IMR-90 (cell line): Measurements from ENCODE around the gene REPS2. TPM values are rescaled to one million over a fixed set of nuclear protein-coding genes. Genes with fewer than 3 reads are reported as not detected.

Source experiments
- ATAC-seq: fragments of 200-7000 bp; cut with Tn5 transposase; 2 replicates; pipeline ENCODE4 v1.9.1; 2020; ENCODE audit warnings: low read depth, mild to moderate bottlenecking, moderate library complexity
- BruUV-seq: library from RNA; stranded (reverse); fragments of 400-500 nt; replicated peaks from 2 replicates; lab custom pipeline; 2021; lab: Mats Ljungman, UMichigan
- CTCF ChIA-PET: fragments of 300-600 bp; formaldehyde crosslinking; extraction: SDS; loops from one replicate; lab custom pipeline; 2021; ENCODE audit warnings: antibody characterized with exemption; lab: Yijun Ruan, JAX
- POLR2A ChIA-PET: fragments of 300-600 bp; sonication (Branson Sonifier 250); formaldehyde crosslinking; loops from one replicate; lab custom pipeline; 2022; ENCODE audit warnings: antibody characterized with exemption; ENCODE audit not compliant: unreplicated experiment; lab: Charles Lee
- DNase-seq: peaks from one replicate; pipeline ENCODE4 v3.0.0; 2013
- H2AFZ ChIP-seq: replicated peaks from 2 replicates; pipeline ENCODE3; 2013; ENCODE audit warnings: low read length, mild to moderate bottlenecking; ENCODE audit not compliant: poor library complexity
- H2AK5ac ChIP-seq: 2 replicates; pipeline ENCODE4 v1.6.1; 2013; ENCODE audit warnings: low read depth, low read length, inconsistent platforms
- H2AK9ac ChIP-seq: replicated peaks from 2 replicates; pipeline ENCODE3; 2013; ENCODE audit warnings: mild to moderate bottlenecking, low read depth, low read length, moderate library complexity; ENCODE audit not compliant: poor library complexity
- H2BK120ac ChIP-seq: 2 replicates; pipeline ENCODE4 v1.6.1; 2013; ENCODE audit warnings: low read depth, low read length, inconsistent platforms
- H2BK15ac ChIP-seq: 3 replicates; pipeline ENCODE4 v1.6.1; 2013; ENCODE audit warnings: low read depth, low read length, inconsistent platforms
- H2BK20ac ChIP-seq: 2 replicates; pipeline ENCODE4 v1.6.1; 2013; ENCODE audit warnings: low read depth, mild to moderate bottlenecking, inconsistent platforms, low read length, moderate library complexity
- H2BK5ac ChIP-seq: 2 replicates; pipeline ENCODE4 v1.6.1; 2013; ENCODE audit warnings: mild to moderate bottlenecking, low read depth, low read length, inconsistent platforms; ENCODE audit not compliant: poor library complexity, severe bottlenecking
- H3K14ac ChIP-seq: replicated peaks from 2 replicates; pipeline ENCODE4 v1.6.1; 2013; ENCODE audit warnings: low read depth, low read length, inconsistent platforms
- H3K18ac ChIP-seq: 2 replicates; pipeline ENCODE4 v1.6.1; 2013; ENCODE audit warnings: low read depth, low read length, control low read depth
- H3K23ac ChIP-seq: 2 replicates; pipeline ENCODE4 v1.6.1; 2013; ENCODE audit warnings: low read depth, low read length, inconsistent platforms
- H3K27ac ChIP-seq: 2 replicates; pipeline ENCODE4 v1.5.1; 2013; ENCODE audit warnings: mild to moderate bottlenecking, control low read depth, low read length; ENCODE audit not compliant: insufficient read depth
- H3K27me3 ChIP-seq: 2 replicates; pipeline ENCODE4 v1.6.1; 2013; ENCODE audit warnings: low read length; ENCODE audit not compliant: control insufficient read depth, insufficient read depth
- H3K36me3 ChIP-seq: 2 replicates; pipeline ENCODE4 v1.6.1; 2013; ENCODE audit warnings: low read length, mixed read lengths; ENCODE audit not compliant: control insufficient read depth, insufficient read depth
- H3K4ac ChIP-seq: 2 replicates; pipeline ENCODE4 v1.6.1; 2013; ENCODE audit warnings: low read depth, low read length, inconsistent platforms
- H3K4me1 ChIP-seq: 2 replicates; pipeline ENCODE4 v1.6.1; 2013; ENCODE audit warnings: low read length, mixed read lengths; ENCODE audit not compliant: control insufficient read depth, insufficient read depth
- H3K4me2 ChIP-seq: 2 replicates; pipeline ENCODE4 v1.6.1; 2013; ENCODE audit warnings: low read depth, mild to moderate bottlenecking, control low read depth, low read length, moderate library complexity
- H3K4me3 ChIP-seq: 2 replicates; pipeline ENCODE4 v1.5.1; 2013; ENCODE audit warnings: low read depth, mild to moderate bottlenecking, control low read depth, low read length, moderate library complexity; ENCODE audit not compliant: insufficient read depth
- H3K56ac ChIP-seq: 2 replicates; pipeline ENCODE4 v1.6.1; 2013; ENCODE audit warnings: low read length, inconsistent platforms; ENCODE audit not compliant: insufficient read depth; ENCODE audit errors: extremely low read depth
- H3K79me1 ChIP-seq, 2 experiments: 2 replicates each; pipeline ENCODE4 v1.6.1; 2013; ENCODE audit warnings: low read length in 2 of 2, inconsistent platforms in 1 of 2, low read depth in 1 of 2
- H3K9ac ChIP-seq: 2 replicates; pipeline ENCODE4 v1.6.1; 2013; ENCODE audit warnings: low read depth, low read length, control low read depth
- H3K9me1 ChIP-seq: 2 replicates; pipeline ENCODE4 v1.6.1; 2013; ENCODE audit warnings: low read length, inconsistent platforms; ENCODE audit not compliant: insufficient read depth
- H3K9me3 ChIP-seq: 2 replicates; pipeline ENCODE4 v1.6.1; 2013; ENCODE audit warnings: low read length; ENCODE audit not compliant: control insufficient read depth, insufficient read depth
- H4K20me1 ChIP-seq: 2 replicates; pipeline ENCODE4 v1.6.1; 2013; ENCODE audit warnings: low read length, inconsistent platforms; ENCODE audit not compliant: insufficient read depth
- H4K5ac ChIP-seq: 2 replicates; pipeline ENCODE4 v1.6.1; 2013; ENCODE audit warnings: mild to moderate bottlenecking, low read depth, low read length, control low read depth
- H4K8ac ChIP-seq, 2 experiments: 2 replicates each; pipeline ENCODE4 v1.6.1; 2013; ENCODE audit warnings: low read depth in 2 of 2, low read length in 2 of 2, control low read depth in 1 of 2, inconsistent platforms in 1 of 2
- H4K91ac ChIP-seq: 2 replicates; pipeline ENCODE4 v1.6.1; 2013; ENCODE audit warnings: low read depth, low read length, inconsistent platforms; ENCODE audit not compliant: insufficient read depth
- BHLHE40 ChIP-seq: fragments of 150-350 bp; IDR thresholded peaks from 2 replicates; pipeline ENCODE4 v1.6.1; 2016; ENCODE audit warnings: mild to moderate bottlenecking, low read depth, low read length
- CTCF ChIP-seq: conservative IDR thresholded peaks from 2 replicates; pipeline ENCODE4 v1.5.1; 2012; ENCODE audit warnings: mild to moderate bottlenecking, low read depth, low read length, improper control_type of control experiment
- NFE2L2 ChIP-seq: fragments of 150-350 bp; IDR thresholded peaks from 2 replicates; pipeline ENCODE4 v1.6.1; 2016; ENCODE audit warnings: low read depth, mild to moderate bottlenecking, low read length
- SMC3 ChIP-seq: fragments of 150-350 bp; IDR thresholded peaks from 2 replicates; pipeline ENCODE4 v1.6.1; 2016; ENCODE audit warnings: low read depth, mild to moderate bottlenecking, antibody characterized with exemption, low read length, moderate library complexity
- WGBS, 2 experiments: methylation state at CpG; one replicate each; pipeline versions ENCODE4 v1.1.5 to v1.1.7; 2013; ENCODE audit warnings: missing lambda C conversion rate in 2 of 2; ENCODE audit not compliant: insufficient read length in 1 of 2; ENCODE audit errors: extremely low coverage in 2 of 2; 5-methylcytosine and 5-hydroxymethylcytosine counted together
- dilution Hi-C: fragments of 300-500 bp; cut with HindIII; formaldehyde crosslinking; loops from one replicate; pipeline ENCODE4 v1.14.3; 2018; ENCODE audit warnings: low sequenced_read_pairs; ENCODE audit not compliant: unreplicated experiment
- in situ Hi-C: fragments of 300-500 bp; cut with MboI; formaldehyde crosslinking; loops from 3 replicates; pipeline ENCODE4 v1.14.3; 2019; ENCODE audit warnings: low sequenced_read_pairs, inconsistent platforms, mixed read lengths
- intact Hi-C: fragments of 100-400 bp; cut with micrococcal nuclease; formaldehyde crosslinking; loops from 2 replicates; pipeline ENCODE4 v1.10.0; 2022
- polyA plus RNA-seq, 3 experiments: library from polyadenylated mRNA; depleted of rRNA; stranded (reverse); fragments of >200 nt; gene quantifications; 2 replicates each; pipeline ENCODE4 v1.2.3, GENCODE V29; 2012; ENCODE audit warnings: low replicate concordance in 1 of 3
- total RNA-seq: library from RNA; depleted of rRNA; stranded (reverse); fragments of >200 nt; gene quantifications from 2 replicates; pipeline ENCODE4 v1.2.3, GENCODE V29; 2012

The REPS2 gene
- total and polyA plus RNA-seq, 2 of the 4 experiments (the other 2 are of a cell fraction) = 0.02 to 0.18 TPM

- H3K9me3 ChIP-seq = no peaks in the 10 kb centered on the region
- H3K18ac ChIP-seq = no peak overlapping the region
- H4K20me1 ChIP-seq = no peaks in the 10 kb centered on the region
- H3K36me3 ChIP-seq = no peaks in the 10 kb centered on the region
- H3K4me1 ChIP-seq = peaks cover 2% of the 10 kb centered on the region
- H3K56ac ChIP-seq = no peak overlapping the region
- H2BK20ac ChIP-seq = no peak overlapping the region
- no peak overlapping the region for H4K91ac ChIP-seq
- H3K4ac ChIP-seq = no peak overlapping the region
- no peak overlapping the region for H2AFZ ChIP-seq
- H3K4me3 ChIP-seq = no peak overlapping the region
- intact Hi-C loops = no loop called here
- no peak overlapping the region for H3K9ac ChIP-seq
- BruUV-seq = no TSS peak
- in situ Hi-C loops = no loop called here
- no peak overlapping the region for H2BK15ac ChIP-seq
- no CpG with 5 or more reads among the region's 7 CpGs for WGBS, 2 experiments
- H3K27me3 ChIP-seq = peaks cover 6% of the 10 kb centered on the region
- no peak overlapping the region for H2AK5ac ChIP-seq
- H3K79me1 ChIP-seq = no peaks in the 10 kb centered on the region
- H2AK9ac ChIP-seq = no peak overlapping the region
- TF ChIP-seq SMC3 (no peak), CTCF (no peak), BHLHE40 (no peak), NFE2L2 (no peak)
- POLR2A ChIA-PET = no interaction called here
- H4K8ac ChIP-seq = no peak overlapping the region
- H3K23ac ChIP-seq = no peak overlapping the region
- DNase-seq (no peak), ATAC-seq (no peak)
- dilution Hi-C loops = no loop called here
- CTCF ChIA-PET = interaction anchor here (1.2 kb wide), 1 partner anchor 20 kb away, joined by 7 read pairs; no protein-coding TSS in a partner anchor
- H2BK5ac ChIP-seq = no peak overlapping the region
- no peak overlapping the region for H4K5ac ChIP-seq
- no peak overlapping the region for H3K27ac ChIP-seq
- H3K14ac ChIP-seq = no peak overlapping the region
- H3K9me1 ChIP-seq = no peaks in the 10 kb centered on the region
- H3K4me2 ChIP-seq = no peak overlapping the region
- no peak overlapping the region for H2BK120ac ChIP-seq
Observed at GRCh38 chrX:17082831-17083230, 136.4 kb downstream of the REPS2 start.
